ENCODE measurements around the gene TMEM229B. TPM values are rescaled to one million over a fixed set of nuclear protein-coding genes. Genes with fewer than 3 reads are reported as not detected.

TMEM229B gene
- total RNA-seq, 1 experiment from 2014 or later, result 0.71 TPM

DNA sequence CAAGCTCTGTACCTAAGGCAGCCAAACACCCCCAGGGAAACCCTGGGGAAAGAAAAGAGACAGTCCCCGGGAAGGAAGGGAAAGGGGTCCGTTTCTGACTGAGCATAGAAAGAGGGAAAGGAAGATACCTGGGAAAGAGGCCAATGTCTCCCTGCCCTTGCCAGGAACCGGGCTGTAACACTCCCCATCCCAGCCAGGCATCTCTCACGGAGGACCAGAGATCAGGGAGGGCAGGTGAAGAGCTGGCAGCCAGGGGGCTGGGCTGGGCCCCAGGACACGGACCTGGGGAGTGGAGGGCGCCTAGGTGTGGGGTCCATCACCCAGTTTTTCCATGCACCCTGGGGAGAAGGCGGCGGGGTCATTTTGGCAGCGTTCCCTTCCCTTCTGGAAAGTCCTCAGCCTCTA lies 25.7 kb upstream of the TMEM229B start:
- Histone ChIP-seq H3K9me3 (ENCODE audit: control insufficient read depth in 1 of 2, insufficient read depth in 1 of 2, low read depth in 1 of 2, low read length in 2 of 2) (no peaks in the 10 kb centered on the region), H3K79me2 (ENCODE audit: insufficient read depth, low read length) (no peaks in the 10 kb centered on the region), H4K20me1 (ENCODE audit: insufficient read depth) (no peaks in the 10 kb centered on the region), H3K4me3 (replicated peaks in 1 of 2; ENCODE audit: low read depth in 1 of 2, low read length in 2 of 2) (peak overlapping the region; percentile 60 to 70; a peak in 3 of 4 replicates), H3K36me3 (ENCODE audit: control insufficient read depth in 1 of 2, insufficient read depth in 2 of 2, low read length in 2 of 2) (no peaks in the 10 kb centered on the region), H3K9ac (ENCODE audit: low read length) (peak overlapping the region; percentile 45; the same call in 1 of the 2 replicates), H3K27me3 (ENCODE audit: insufficient read depth, low read length) (no peaks in the 10 kb centered on the region), H3K9me2 (ENCODE audit: insufficient read depth) (no peaks in the 10 kb centered on the region), H3K4me1 (ENCODE audit: control insufficient read depth in 1 of 2, insufficient read depth in 2 of 2, low read length in 2 of 2) (peaks cover 2 to 22% of the 10 kb centered on the region in 2 experiments; a peak in 2 of 4 replicates), H3K27ac (ENCODE audit: low read depth, low read length) (no peak overlapping the region), H2AFZ (ENCODE audit: low read depth, low read length, poor library complexity, severe bottlenecking) (no peak overlapping the region), H3K4me2 (ENCODE audit: low read length) (peak overlapping the region; percentile 94)
- ChIA-PET RAD21 (ENCODE audit: low non-redundant PET in 1 of 2, low total read pairs in 2 of 2, uncharacterized antibody in 2 of 2, unreplicated experiment in 2 of 2) (no interaction called here), CTCF (interaction anchor here (2.4 to 2.6 kb wide), 2 partner anchors 13 to 86 kb away, joined by 13 to 18 read pairs; no protein-coding TSS in a partner anchor), POLR2A (no interaction called here)
- TF ChIP-seq ZNF274 (IDR thresholded peaks at IDR 0.05; ENCODE audit: low read depth, low read length) (no peak), JUND (IDR thresholded peaks at IDR 0.05) (no peak), CBX3 (IDR thresholded peaks at IDR 0.05; ENCODE audit: low read depth) (no peak), ZFX (IDR thresholded peaks at IDR 0.05) (no peak), REST (IDR thresholded peaks at IDR 0.05; ENCODE audit: low read depth) (no peak), EGR1 (IDR thresholded peaks at IDR 0.05; ENCODE audit: low read depth) (no peak), SIN3A (IDR thresholded peaks at IDR 0.05; ENCODE audit: low read depth) (no peak), FOSL1 (IDR thresholded peaks at IDR 0.05; ENCODE audit: low read depth) (no peak)
- TF ChIP-seq, protein P1, sequence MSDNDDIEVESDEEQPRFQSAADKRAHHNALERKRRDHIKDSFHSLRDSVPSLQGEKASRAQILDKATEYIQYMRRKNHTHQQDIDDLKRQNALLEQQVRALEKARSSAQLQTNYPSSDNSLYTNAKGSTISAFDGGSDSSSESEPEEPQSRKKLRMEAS (IDR thresholded peaks at IDR 0.05), result no peak
- TF ChIP-seq, protein P2, sequence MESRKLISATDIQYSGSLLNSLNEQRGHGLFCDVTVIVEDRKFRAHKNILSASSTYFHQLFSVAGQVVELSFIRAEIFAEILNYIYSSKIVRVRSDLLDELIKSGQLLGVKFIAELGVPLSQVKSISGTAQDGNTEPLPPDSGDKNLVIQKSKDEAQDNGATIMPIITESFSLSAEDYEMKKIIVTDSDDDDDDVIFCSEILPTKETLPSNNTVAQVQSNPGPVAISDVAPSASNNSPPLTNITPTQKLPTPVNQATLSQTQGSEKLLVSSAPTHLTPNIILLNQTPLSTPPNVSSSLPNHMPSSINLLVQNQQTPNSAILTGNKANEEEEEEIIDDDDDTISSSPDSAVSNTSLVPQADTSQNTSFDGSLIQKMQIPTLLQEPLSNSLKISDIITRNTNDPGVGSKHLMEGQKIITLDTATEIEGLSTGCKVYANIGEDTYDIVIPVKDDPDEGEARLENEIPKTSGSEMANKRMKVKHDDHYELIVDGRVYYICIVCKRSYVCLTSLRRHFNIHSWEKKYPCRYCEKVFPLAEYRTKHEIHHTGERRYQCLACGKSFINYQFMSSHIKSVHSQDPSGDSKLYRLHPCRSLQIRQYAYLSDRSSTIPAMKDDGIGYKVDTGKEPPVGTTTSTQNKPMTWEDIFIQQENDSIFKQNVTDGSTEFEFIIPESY (IDR thresholded peaks at IDR 0.05; ENCODE audit: extremely low read depth, insufficient replicate concordance, low read length), result no peak
- TF ChIP-seq, protein P3, sequence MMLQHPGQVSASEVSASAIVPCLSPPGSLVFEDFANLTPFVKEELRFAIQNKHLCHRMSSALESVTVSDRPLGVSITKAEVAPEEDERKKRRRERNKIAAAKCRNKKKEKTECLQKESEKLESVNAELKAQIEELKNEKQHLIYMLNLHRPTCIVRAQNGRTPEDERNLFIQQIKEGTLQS (IDR thresholded peaks at IDR 0.05), result no peak
- TF ChIP-seq, protein P4, sequence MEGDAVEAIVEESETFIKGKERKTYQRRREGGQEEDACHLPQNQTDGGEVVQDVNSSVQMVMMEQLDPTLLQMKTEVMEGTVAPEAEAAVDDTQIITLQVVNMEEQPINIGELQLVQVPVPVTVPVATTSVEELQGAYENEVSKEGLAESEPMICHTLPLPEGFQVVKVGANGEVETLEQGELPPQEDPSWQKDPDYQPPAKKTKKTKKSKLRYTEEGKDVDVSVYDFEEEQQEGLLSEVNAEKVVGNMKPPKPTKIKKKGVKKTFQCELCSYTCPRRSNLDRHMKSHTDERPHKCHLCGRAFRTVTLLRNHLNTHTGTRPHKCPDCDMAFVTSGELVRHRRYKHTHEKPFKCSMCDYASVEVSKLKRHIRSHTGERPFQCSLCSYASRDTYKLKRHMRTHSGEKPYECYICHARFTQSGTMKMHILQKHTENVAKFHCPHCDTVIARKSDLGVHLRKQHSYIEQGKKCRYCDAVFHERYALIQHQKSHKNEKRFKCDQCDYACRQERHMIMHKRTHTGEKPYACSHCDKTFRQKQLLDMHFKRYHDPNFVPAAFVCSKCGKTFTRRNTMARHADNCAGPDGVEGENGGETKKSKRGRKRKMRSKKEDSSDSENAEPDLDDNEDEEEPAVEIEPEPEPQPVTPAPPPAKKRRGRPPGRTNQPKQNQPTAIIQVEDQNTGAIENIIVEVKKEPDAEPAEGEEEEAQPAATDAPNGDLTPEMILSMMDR (IDR thresholded peaks at IDR 0.05 in 2 of 3, conservative IDR thresholded peaks at IDR 0.05 in 1 of 3; ENCODE audit: borderline replicate concordance in 1 of 3, insufficient read depth in 1 of 3, low read depth in 2 of 3, low read length in 2 of 3), result no peak
- ATAC-seq, result no peak
- DNase-seq (ENCODE audit: low read depth, low spot score), result no peak
- no TSS peak for BruUV-seq (replicated peaks)
- intact Hi-C loops (cut with micrococcal nuclease), result no loop called here

Data from HCT116 (cell line).